Trophoblast cell (in vitro differentiated cells and primary cell): ENCODE data around the gene COL13A1.

ENCODE experiments used
- DNase-seq, 2 donors: peaks; one replicate each; pipeline ENCODE4 v3.0.0-alpha.2; 2016
- H2AFZ ChIP-seq: 2 replicates; pipeline ENCODE4 v1.6.1; 2013; ENCODE audit warnings: low read length, moderate library complexity, mild to moderate bottlenecking; ENCODE audit not compliant: insufficient read depth, poor library complexity
- H2AK5ac ChIP-seq: 2 replicates; pipeline ENCODE4 v1.6.1; 2013; ENCODE audit warnings: mild to moderate bottlenecking, low read length
- H2BK120ac ChIP-seq: 2 replicates; pipeline ENCODE4 v1.6.1; 2013; ENCODE audit warnings: low read length, mild to moderate bottlenecking, moderate library complexity; ENCODE audit not compliant: insufficient read depth, poor library complexity
- H2BK12ac ChIP-seq: 2 replicates; pipeline ENCODE4 v1.6.1; 2013; ENCODE audit warnings: mild to moderate bottlenecking, low read length, moderate library complexity
- H2BK5ac ChIP-seq: 2 replicates; pipeline ENCODE4 v1.6.1; 2013; ENCODE audit warnings: low read length, low read depth, moderate library complexity, mild to moderate bottlenecking; ENCODE audit not compliant: poor library complexity
- H3K14ac ChIP-seq: 2 replicates; pipeline ENCODE4 v1.6.1; 2013; ENCODE audit warnings: mild to moderate bottlenecking, low read length
- H3K18ac ChIP-seq: 2 replicates; pipeline ENCODE4 v1.6.1; 2013; ENCODE audit warnings: mild to moderate bottlenecking, low read length
- H3K23ac ChIP-seq: 2 replicates; pipeline ENCODE4 v1.6.1; 2013; ENCODE audit warnings: low read length
- H3K27ac ChIP-seq: 2 replicates; pipeline ENCODE4 v1.5.1; 2013; ENCODE audit warnings: low read depth, mild to moderate bottlenecking, inconsistent platforms, low read length, moderate library complexity
- H3K27me3 ChIP-seq: 2 replicates; pipeline ENCODE4 v1.6.1; 2013; ENCODE audit warnings: inconsistent platforms, mild to moderate bottlenecking, low read length, moderate library complexity; ENCODE audit not compliant: insufficient read depth
- H3K36me3 ChIP-seq, 2 experiments: 1 replicate in 1 of 2; 2 replicates in 1 of 2; pipeline ENCODE4 v1.6.1; 2013; ENCODE audit warnings: low read length in 2 of 2, mild to moderate bottlenecking in 2 of 2, moderate library complexity in 1 of 2; ENCODE audit not compliant: insufficient read depth in 2 of 2, control insufficient read depth in 1 of 2
- H3K4ac ChIP-seq: 2 replicates; pipeline ENCODE4 v1.6.1; 2013; ENCODE audit warnings: low read depth, mild to moderate bottlenecking, low read length, moderate library complexity
- H3K4me1 ChIP-seq, 2 experiments: 1 replicate in 1 of 2; 2 replicates in 1 of 2; pipeline ENCODE4 v1.6.1; 2013; ENCODE audit warnings: low read length in 2 of 2, mild to moderate bottlenecking in 2 of 2, moderate library complexity in 1 of 2; ENCODE audit not compliant: insufficient read depth in 2 of 2, control insufficient read depth in 1 of 2
- H3K4me2 ChIP-seq: 2 replicates; pipeline ENCODE4 v1.6.1; 2013; ENCODE audit warnings: inconsistent platforms, mild to moderate bottlenecking, low read length, moderate library complexity
- H3K4me3 ChIP-seq: 2 replicates; pipeline ENCODE4 v1.5.1; 2013; ENCODE audit warnings: mild to moderate bottlenecking, low read depth, low read length, inconsistent platforms
- H3K79me1 ChIP-seq: one replicate; pipeline ENCODE4 v1.6.1; 2013; ENCODE audit warnings: low read length
- H3K79me2 ChIP-seq: 2 replicates; pipeline ENCODE4 v1.6.1; 2013; ENCODE audit warnings: low read length, mild to moderate bottlenecking; ENCODE audit not compliant: control insufficient read depth, insufficient read depth, poor library complexity
- H3K9ac ChIP-seq: 2 replicates; pipeline ENCODE4 v1.6.1; 2013; ENCODE audit warnings: mild to moderate bottlenecking, low read length
- H3K9me3 ChIP-seq: 2 replicates; pipeline ENCODE4 v1.6.1; 2013; ENCODE audit warnings: low read depth, mild to moderate bottlenecking, control low read depth, inconsistent platforms, low read length; ENCODE audit not compliant: insufficient read depth
- H4K12ac ChIP-seq: 2 replicates; pipeline ENCODE4 v1.6.1; 2013; ENCODE audit warnings: low read depth, mild to moderate bottlenecking, low read length, moderate library complexity
- H4K8ac ChIP-seq: 2 replicates; pipeline ENCODE4 v1.6.1; 2013; ENCODE audit warnings: low read depth, mild to moderate bottlenecking, low read length, moderate library complexity
- H4K91ac ChIP-seq: one replicate; pipeline ENCODE4 v1.6.1; 2013; ENCODE audit warnings: low read depth, mild to moderate bottlenecking, low read length, moderate library complexity
- WGBS: extraction: QIAGEN DNeasy Blood & Tissue Kit; methylation state at CpG from one replicate; pipeline ENCODE4 v1.1.7; 2013; ENCODE audit warnings: missing lambda C conversion rate; ENCODE audit not compliant: insufficient read length, insufficient coverage; ENCODE audit errors: extremely low coverage; 5-methylcytosine and 5-hydroxymethylcytosine counted together

Gene COL13A1

DNA sequence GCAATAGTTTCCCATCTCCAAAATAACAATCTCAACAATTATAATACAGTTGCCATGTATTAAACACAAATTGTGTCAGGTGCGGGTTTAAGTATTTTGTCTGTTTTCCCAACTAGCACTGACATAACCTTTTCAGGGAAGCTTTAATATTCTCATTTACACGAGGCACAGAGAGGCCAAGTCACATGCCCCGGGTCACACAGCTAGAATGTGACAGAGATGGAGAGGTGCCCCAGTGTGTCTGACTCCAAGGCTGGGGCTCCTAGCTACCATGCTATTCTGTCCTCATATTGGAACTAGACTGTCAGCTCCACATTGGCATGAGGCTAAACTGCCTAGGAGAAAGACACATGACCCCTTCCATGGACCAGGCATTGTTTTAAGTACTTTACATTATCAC lies 77.2 kb downstream of the COL13A1 start:
- H2AFZ ChIP-seq, result no peak overlapping the region

DNA sequence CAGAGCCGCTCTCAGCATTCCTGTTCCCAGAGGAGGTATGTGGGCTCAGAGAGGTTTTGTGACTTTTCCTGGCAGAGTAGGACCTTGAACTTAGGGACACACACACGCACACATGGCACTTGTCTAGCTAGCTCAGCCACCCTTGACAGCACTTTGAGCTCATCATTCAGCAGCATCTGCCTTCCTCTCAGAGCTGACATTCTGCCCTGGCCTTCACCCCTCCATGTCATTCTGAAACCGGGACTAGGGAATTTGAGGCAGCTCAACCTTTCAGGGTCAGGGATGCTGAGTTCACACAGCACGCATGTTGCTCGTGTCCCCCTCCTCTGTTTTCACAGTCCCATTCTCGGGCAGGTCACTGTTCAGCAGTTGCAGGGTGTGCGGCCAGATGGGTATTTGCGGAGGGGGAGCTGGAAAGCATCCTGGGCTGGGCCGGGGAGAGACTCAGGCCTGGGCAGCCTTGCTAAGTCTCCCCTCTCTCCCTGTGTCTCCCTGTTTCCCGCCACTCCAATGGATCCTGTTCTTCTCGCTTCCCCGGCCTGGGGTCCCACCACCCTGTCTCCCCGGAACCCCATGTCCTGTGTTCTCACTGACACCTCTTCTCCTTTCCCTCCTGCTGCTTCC lies 78.0 kb downstream of the COL13A1 start:
- H3K9me3 ChIP-seq, result no peaks in the 10 kb centered on the region
- H3K36me3 ChIP-seq, result no peaks in the 10 kb centered on the region
- no peak overlapping the region for H3K14ac ChIP-seq
- H2AK5ac ChIP-seq, result no peak overlapping the region
- no peak overlapping the region for H2AFZ ChIP-seq
- H3K23ac ChIP-seq, result no peak overlapping the region
- H3K4me3 ChIP-seq, result no peak overlapping the region
- no peaks in the 10 kb centered on the region for H3K79me2 ChIP-seq
- no peak overlapping the region for H4K91ac ChIP-seq
- no peak overlapping the region for H2BK5ac ChIP-seq
- H3K27ac ChIP-seq, result no peak overlapping the region
- H3K4me1 ChIP-seq, result no peaks in the 10 kb centered on the region
- no peak overlapping the region for H2BK120ac ChIP-seq
- H3K9ac ChIP-seq, result no peak overlapping the region
- H4K12ac ChIP-seq, result no peak overlapping the region
- no peak overlapping the region for H3K4ac ChIP-seq
- H2BK12ac ChIP-seq, result no peak overlapping the region
- H3K18ac ChIP-seq, result no peak overlapping the region
- no peak for DNase-seq
- H3K27me3 ChIP-seq, result no peaks in the 10 kb centered on the region
- H3K79me1 ChIP-seq, result no peaks in the 10 kb centered on the region
- no peak overlapping the region for H3K4me2 ChIP-seq
- WGBS, result no CpG with 5 or more reads among the region's 13 CpGs
- H4K8ac ChIP-seq, result no peak overlapping the region

More for the DNA sequence above, 77.2 kb downstream of the COL13A1 start:
- no CpG with 5 or more reads among the region's 3 CpGs for WGBS
- Histone ChIP-seq H3K18ac (no peak overlapping the region), H2BK120ac (no peak overlapping the region), H3K27ac (no peak overlapping the region), H3K23ac (no peak overlapping the region), H3K4me1 (no peaks in the 10 kb centered on the region), H3K14ac (no peak overlapping the region), H2BK12ac (no peak overlapping the region), H3K9me3 (no peaks in the 10 kb centered on the region), H4K8ac (no peak overlapping the region), H3K79me1 (no peaks in the 10 kb centered on the region), H2AK5ac (no peak overlapping the region), H4K12ac (no peak overlapping the region), H3K79me2 (no peaks in the 10 kb centered on the region), H4K91ac (no peak overlapping the region), H3K36me3 (no peaks in the 10 kb centered on the region), H3K9ac (no peak overlapping the region), H2BK5ac (no peak overlapping the region), H3K4ac (no peak overlapping the region), H3K27me3 (no peaks in the 10 kb centered on the region), H3K4me3 (no peak overlapping the region), H3K4me2 (no peak overlapping the region)
- DNase-seq, result no peak

DNA sequence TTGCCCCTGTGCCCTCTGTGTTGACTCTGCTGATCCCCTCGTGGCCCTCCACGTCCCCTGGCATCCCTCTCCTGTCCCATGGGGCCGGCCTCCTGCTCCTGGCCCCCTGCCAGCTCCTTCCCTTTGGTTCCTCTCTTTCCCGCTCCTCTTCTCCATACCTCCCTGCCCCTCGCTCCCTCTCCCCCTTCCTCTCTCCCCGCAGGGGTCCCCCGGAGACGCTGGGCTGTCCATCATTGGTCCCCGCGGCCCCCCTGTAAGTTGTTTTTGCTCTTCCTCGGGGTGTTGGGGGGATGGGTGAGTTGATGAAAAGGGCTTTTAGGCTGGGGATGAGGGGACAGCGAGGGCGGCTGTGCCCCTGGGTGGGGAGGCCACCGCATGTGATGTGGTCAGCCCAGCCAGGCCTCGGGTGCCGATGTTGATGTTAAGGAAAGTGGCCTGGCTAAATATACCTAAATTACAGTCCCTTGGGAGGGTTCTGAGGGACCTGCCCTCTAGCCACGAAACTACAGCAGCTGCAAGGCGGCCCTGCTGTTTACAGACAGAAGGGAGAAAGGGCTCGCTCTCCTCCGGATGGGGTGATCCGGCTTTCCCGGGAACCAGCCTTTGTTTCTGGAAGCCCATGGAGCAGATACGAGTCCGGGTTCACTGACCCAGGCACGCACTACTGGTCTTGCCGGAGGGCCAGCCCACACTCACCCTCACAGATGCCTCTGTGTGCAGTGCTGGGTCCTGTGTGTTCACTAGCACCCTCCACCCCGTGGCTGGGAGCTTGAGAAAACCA lies 78.8 kb downstream of the COL13A1 start:
- Histone ChIP-seq H2AK5ac (no peak overlapping the region), H2BK5ac (no peak overlapping the region), H2BK12ac (no peak overlapping the region), H3K79me2 (no peaks in the 10 kb centered on the region), H3K27ac (no peak overlapping the region), H4K8ac (no peak overlapping the region), H3K9ac (no peak overlapping the region), H3K27me3 (no peaks in the 10 kb centered on the region), H3K18ac (no peak overlapping the region), H2BK120ac (no peak overlapping the region), H4K91ac (no peak overlapping the region), H3K23ac (no peak overlapping the region), H2AFZ (no peak overlapping the region), H4K12ac (no peak overlapping the region), H3K4me1 (no peaks in the 10 kb centered on the region), H3K4me2 (no peak overlapping the region), H3K9me3 (no peaks in the 10 kb centered on the region), H3K79me1 (no peaks in the 10 kb centered on the region), H3K4ac (no peak overlapping the region), H3K4me3 (no peak overlapping the region), H3K36me3 (no peaks in the 10 kb centered on the region), H3K14ac (no peak overlapping the region)
- WGBS, result no CpG with 5 or more reads among the region's 27 CpGs
- DNase-seq, result no peak

DNA sequence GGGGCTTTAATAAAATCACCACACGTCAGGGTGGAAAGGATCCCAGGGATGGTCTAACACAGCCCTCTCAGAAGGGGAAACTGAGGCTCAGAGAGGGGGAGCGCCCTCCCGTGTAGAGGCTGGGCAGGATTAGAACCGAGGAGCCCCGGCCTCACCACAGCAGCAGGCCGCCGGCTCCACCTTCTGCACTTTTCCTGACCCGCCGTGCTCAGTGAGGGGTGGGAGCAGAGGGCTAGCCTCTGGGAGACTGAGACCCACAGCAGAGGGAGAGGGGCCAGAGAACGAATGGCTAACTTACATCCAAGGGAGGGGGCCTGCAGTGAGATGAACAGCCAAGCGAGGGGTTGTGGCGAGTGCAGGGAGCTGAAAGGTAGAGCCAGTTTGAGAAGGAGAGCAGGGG lies 79.5 kb downstream of the COL13A1 start:
- H3K79me1 ChIP-seq, result no peaks in the 10 kb centered on the region
- H3K36me3 ChIP-seq, result no peaks in the 10 kb centered on the region
- no CpG with 5 or more reads among the region's 12 CpGs for WGBS
- no peak overlapping the region for H3K9ac ChIP-seq
- no peaks in the 10 kb centered on the region for H3K79me2 ChIP-seq
- no peak overlapping the region for H3K4ac ChIP-seq
- H2BK12ac ChIP-seq, result no peak overlapping the region
- no peak overlapping the region for H2BK5ac ChIP-seq
- H3K27me3 ChIP-seq, result no peaks in the 10 kb centered on the region
- H3K4me1 ChIP-seq, result no peaks in the 10 kb centered on the region
- H2BK120ac ChIP-seq, result no peak overlapping the region
- H4K12ac ChIP-seq, result no peak overlapping the region
- no peak overlapping the region for H3K4me3 ChIP-seq
- DNase-seq, result no peak
- no peak overlapping the region for H4K91ac ChIP-seq
- no peak overlapping the region for H3K18ac ChIP-seq
- H3K23ac ChIP-seq, result no peak overlapping the region
- no peak overlapping the region for H2AK5ac ChIP-seq
- H2AFZ ChIP-seq, result no peak overlapping the region
- H3K9me3 ChIP-seq, result no peaks in the 10 kb centered on the region
- H3K14ac ChIP-seq, result no peak overlapping the region
- no peak overlapping the region for H4K8ac ChIP-seq
- no peak overlapping the region for H3K27ac ChIP-seq
- no peak overlapping the region for H3K4me2 ChIP-seq
